Loucy (cell line): ENCODE results near the gene PHC3.

ENCODE experiments used
- CTCF ChIP-seq: fragments of 200-600 bp; sonication (generic); conservative IDR thresholded peaks from 2 replicates; pipeline ENCODE4 v1.5.1; 2014; ENCODE audit warnings: mild to moderate bottlenecking, antibody characterized with exemption, low read length
- EZH2phosphoT487 ChIP-seq: fragments of 200-600 bp; IDR thresholded peaks from 2 replicates; pipeline ENCODE4 v1.6.1; 2018; ENCODE audit warnings: antibody characterized with exemption, mild to moderate bottlenecking, moderate library complexity, borderline replicate concordance

- TF ChIP-seq CTCF (no peak), EZH2phosphoT487 (no peak)
Observed at GRCh38 chr3:170083343-170083742, 98.2 kb downstream of the PHC3 start.
